Neural progenitor cell (in vitro differentiated cells): Measurements from ENCODE around the gene KCNG3.

Source experiments
- EZH2 ChIP-seq: fragments of 200-600 bp; sonication (generic); IDR thresholded peaks from 2 replicates; pipeline ENCODE4 v1.6.1; 2017; ENCODE audit warnings: antibody characterized with exemption, mild to moderate bottlenecking, moderate library complexity
- EZH2phosphoT487 ChIP-seq: fragments of 200-600 bp; sonication (generic); IDR thresholded peaks from 2 replicates; pipeline ENCODE4 v1.6.1; 2017; ENCODE audit warnings: antibody characterized with exemption
- TF ChIP-seq, protein P1 (sequence below): fragments of 200-600 bp; sonication (generic); IDR thresholded peaks from 2 replicates; pipeline ENCODE4 v1.5.1; 2017; ENCODE audit warnings: antibody characterized with exemption, mild to moderate bottlenecking

DNA sequence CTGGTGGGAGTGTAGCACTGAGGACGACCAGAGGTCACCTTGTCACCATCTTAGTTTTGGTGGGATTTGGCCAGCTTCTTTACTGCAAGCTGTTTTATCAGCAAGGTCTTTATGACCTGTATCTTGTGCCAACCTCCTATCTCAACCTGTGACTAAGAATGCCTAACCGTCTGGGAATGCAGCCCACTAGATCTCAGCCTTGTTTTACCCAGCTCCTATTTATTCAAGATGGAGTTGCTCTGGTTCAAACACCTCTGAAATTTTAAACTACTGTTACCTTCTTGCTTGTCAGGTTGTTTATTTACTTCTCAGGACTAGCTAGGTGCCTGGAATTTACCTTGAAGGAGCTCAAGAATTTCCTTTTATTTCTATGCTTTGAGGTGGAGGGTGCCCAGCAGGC is 9.5 kb upstream of the KCNG3 start:
- TF ChIP-seq, protein P1, sequence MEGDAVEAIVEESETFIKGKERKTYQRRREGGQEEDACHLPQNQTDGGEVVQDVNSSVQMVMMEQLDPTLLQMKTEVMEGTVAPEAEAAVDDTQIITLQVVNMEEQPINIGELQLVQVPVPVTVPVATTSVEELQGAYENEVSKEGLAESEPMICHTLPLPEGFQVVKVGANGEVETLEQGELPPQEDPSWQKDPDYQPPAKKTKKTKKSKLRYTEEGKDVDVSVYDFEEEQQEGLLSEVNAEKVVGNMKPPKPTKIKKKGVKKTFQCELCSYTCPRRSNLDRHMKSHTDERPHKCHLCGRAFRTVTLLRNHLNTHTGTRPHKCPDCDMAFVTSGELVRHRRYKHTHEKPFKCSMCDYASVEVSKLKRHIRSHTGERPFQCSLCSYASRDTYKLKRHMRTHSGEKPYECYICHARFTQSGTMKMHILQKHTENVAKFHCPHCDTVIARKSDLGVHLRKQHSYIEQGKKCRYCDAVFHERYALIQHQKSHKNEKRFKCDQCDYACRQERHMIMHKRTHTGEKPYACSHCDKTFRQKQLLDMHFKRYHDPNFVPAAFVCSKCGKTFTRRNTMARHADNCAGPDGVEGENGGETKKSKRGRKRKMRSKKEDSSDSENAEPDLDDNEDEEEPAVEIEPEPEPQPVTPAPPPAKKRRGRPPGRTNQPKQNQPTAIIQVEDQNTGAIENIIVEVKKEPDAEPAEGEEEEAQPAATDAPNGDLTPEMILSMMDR, result no peak
- TF ChIP-seq EZH2phosphoT487 (no peak), EZH2 (no peak)
